SK-N-SH treated with all-trans-retinoic acid at 6 μM for 48 hours (cell line): ENCODE results near the gene CHSY1.

ENCODE experiments used
- ATAC-seq: fragments of 200-7000 bp; cut with Tn5 transposase; 3 replicates; pipeline ENCODE4 v1.9.1; 2020; ENCODE audit warnings: mild to moderate bottlenecking, moderate library complexity
- ARNTL ChIP-seq: fragments of 450-650 bp; formaldehyde crosslinking; IDR thresholded peaks from 2 replicates; pipeline ENCODE4 v1.5.0; 2020; ENCODE audit warnings: low read depth, mild to moderate bottlenecking, moderate library complexity, borderline replicate concordance
- CSDC2 ChIP-seq: fragments of 250-450 bp; sonication (Bioruptor Pico); IDR thresholded peaks from 2 replicates; pipeline ENCODE4 v1.5.0; 2020; ENCODE audit warnings: mild to moderate bottlenecking, moderate library complexity
- CSRNP3 ChIP-seq: fragments of 250-450 bp; sonication (Bioruptor Pico); IDR thresholded peaks from 2 replicates; pipeline ENCODE4 v1.5.1; 2021; ENCODE audit warnings: mild to moderate bottlenecking, moderate library complexity
- GLIS3 ChIP-seq: fragments of 250-450 bp; sonication (Bioruptor Pico); IDR thresholded peaks from 2 replicates; pipeline ENCODE4 v1.5.0; 2020; ENCODE audit warnings: mild to moderate bottlenecking, moderate library complexity
- ISL1 ChIP-seq: fragments of 250-450 bp; sonication (Bioruptor Pico); IDR thresholded peaks from 2 replicates; pipeline ENCODE4 v2.1.2; 2022; ENCODE audit warnings: mild to moderate bottlenecking, moderate library complexity
- OSR1 ChIP-seq: fragments of 250-450 bp; sonication (Bioruptor Pico); IDR thresholded peaks from 2 replicates; pipeline ENCODE4 v1.8.0; 2022; ENCODE audit warnings: moderate library complexity, mild to moderate bottlenecking, inconsistent platforms
- POU6F1 ChIP-seq: fragments of 250-450 bp; sonication (Bioruptor Pico); IDR thresholded peaks from 2 replicates; pipeline ENCODE4 v1.8.0; 2021; ENCODE audit warnings: low read depth, mild to moderate bottlenecking, moderate library complexity, borderline replicate concordance
- PPARA ChIP-seq: fragments of 250-450 bp; sonication (Bioruptor Pico); IDR thresholded peaks from 2 replicates; pipeline ENCODE4 v1.5.0; 2020; ENCODE audit warnings: mild to moderate bottlenecking, borderline replicate concordance
- RARB ChIP-seq: fragments of 250-450 bp; sonication (Bioruptor Pico); IDR thresholded peaks from 2 replicates; pipeline ENCODE4 v1.8.0; 2021; ENCODE audit warnings: mild to moderate bottlenecking, moderate library complexity
- SNAI2 ChIP-seq: fragments of 250-450 bp; sonication (Bioruptor Pico); IDR thresholded peaks from 2 replicates; pipeline ENCODE4 v1.5.0; 2020; ENCODE audit warnings: mild to moderate bottlenecking, moderate library complexity
- TCF4 ChIP-seq: fragments of 250-450 bp; sonication (Bioruptor Pico); IDR thresholded peaks from 2 replicates; pipeline ENCODE4 v1.8.0; 2021; ENCODE audit warnings: mild to moderate bottlenecking, moderate library complexity, borderline replicate concordance
- TOX ChIP-seq: fragments of 250-450 bp; sonication (Bioruptor Pico); IDR thresholded peaks from 2 replicates; pipeline ENCODE4 v1.8.0; 2021; ENCODE audit warnings: mild to moderate bottlenecking, moderate library complexity, borderline replicate concordance
- ZC3H10 ChIP-seq: fragments of 250-450 bp; sonication (Bioruptor Pico); IDR thresholded peaks from 2 replicates; pipeline ENCODE4 v1.5.1; 2021; ENCODE audit warnings: mild to moderate bottlenecking, moderate library complexity
- ZFP3 ChIP-seq: fragments of 250-450 bp; sonication (Bioruptor Pico); IDR thresholded peaks from 2 replicates; pipeline ENCODE4 v1.5.0; 2020; ENCODE audit warnings: mild to moderate bottlenecking, moderate library complexity
- ZFP30 ChIP-seq: fragments of 450-650 bp; formaldehyde crosslinking; IDR thresholded peaks from 2 replicates; pipeline ENCODE4 v1.5.0; 2022; ENCODE audit warnings: mild to moderate bottlenecking, moderate library complexity
- ZNF565 ChIP-seq: fragments of 450-650 bp; formaldehyde crosslinking; conservative IDR thresholded peaks from 2 replicates; pipeline ENCODE4 v1.5.0; 2020; ENCODE audit warnings: low read depth, mild to moderate bottlenecking, moderate library complexity
- ZNF70 ChIP-seq: fragments of 450-650 bp; formaldehyde crosslinking; IDR thresholded peaks from 2 replicates; pipeline ENCODE4 v1.5.0; 2020; ENCODE audit warnings: mild to moderate bottlenecking, moderate library complexity
- ZNF8 ChIP-seq: fragments of 450-650 bp; formaldehyde crosslinking; IDR thresholded peaks from 2 replicates; pipeline ENCODE4 v1.5.0; 2020; ENCODE audit warnings: mild to moderate bottlenecking, moderate library complexity
- TF ChIP-seq, protein P1 (sequence below): fragments of 250-450 bp; sonication (Bioruptor Pico); IDR thresholded peaks from 2 replicates; pipeline ENCODE4 v1.5.0; 2020; ENCODE audit warnings: mild to moderate bottlenecking, moderate library complexity
- TF ChIP-seq, protein P2 (sequence below): fragments of 250-450 bp; sonication (Bioruptor Pico); IDR thresholded peaks from 2 replicates; pipeline ENCODE4 v1.8.0; 2020; ENCODE audit warnings: mild to moderate bottlenecking, moderate library complexity, borderline replicate concordance
- TF ChIP-seq, protein P3 (sequence below): fragments of 250-450 bp; sonication (Bioruptor Pico); IDR thresholded peaks from 2 replicates; pipeline ENCODE4 v1.5.1; 2020; ENCODE audit warnings: low read depth, mild to moderate bottlenecking, moderate library complexity

CHSY1 gene

DNA sequence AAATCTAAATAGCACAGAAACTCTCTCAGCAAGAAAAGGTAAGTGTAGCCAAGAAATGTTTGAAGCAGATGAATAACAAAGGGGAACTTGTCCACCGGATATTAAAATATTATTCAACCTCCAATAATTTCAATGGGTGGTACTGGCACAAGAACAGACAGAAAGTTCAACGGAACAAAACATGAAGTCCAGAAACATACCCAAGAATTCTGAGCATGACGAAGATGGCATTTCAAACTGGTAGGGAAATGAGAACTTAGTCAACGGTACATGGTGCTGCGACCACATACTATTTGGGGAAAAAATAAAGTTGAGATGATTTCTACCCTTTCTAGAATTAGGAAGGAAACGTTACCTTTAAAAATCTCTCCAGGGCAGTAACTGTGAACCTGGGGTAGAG is 5.5 kb downstream of the CHSY1 start:
- no peak for ATAC-seq

DNA sequence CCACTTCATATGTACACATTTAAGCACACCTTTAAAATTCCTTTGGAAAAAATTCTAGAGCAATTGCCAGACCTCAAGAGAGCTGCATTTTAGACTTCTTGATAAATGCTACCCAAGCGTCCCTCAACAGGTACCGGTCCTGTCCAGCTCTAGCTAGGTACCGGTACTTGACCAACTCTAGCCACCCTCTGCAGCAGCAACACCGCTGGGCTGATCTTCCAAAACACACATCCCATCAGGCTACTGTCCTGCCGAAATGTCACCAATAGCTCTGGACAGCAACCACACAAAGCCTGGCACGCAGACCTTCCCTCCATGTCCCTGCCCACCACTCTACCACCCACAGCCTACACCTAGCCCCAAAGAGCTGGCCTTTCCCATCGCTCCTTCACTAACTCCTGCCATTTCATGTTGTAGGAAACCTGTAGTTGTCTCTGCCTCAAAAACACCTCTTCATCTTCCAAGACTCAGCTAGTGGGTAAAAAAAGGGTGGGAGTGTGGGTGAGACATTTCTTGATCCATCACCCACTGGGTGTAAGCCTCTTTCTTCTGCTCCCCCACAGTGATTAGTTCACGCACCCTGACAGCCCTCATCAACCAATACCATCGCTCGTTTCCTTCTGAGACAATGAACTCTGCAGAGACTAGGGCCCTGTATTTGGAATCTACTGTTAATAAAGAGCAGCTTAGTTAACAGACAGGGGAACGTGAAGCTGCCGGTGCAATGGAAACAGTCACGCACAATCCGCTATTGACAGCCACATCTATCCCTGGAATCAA is 6.8 kb downstream of the CHSY1 start:
- no peak for ATAC-seq

More for the DNA sequence above, 5.5 kb downstream of the CHSY1 start:
- TF ChIP-seq, protein P1, sequence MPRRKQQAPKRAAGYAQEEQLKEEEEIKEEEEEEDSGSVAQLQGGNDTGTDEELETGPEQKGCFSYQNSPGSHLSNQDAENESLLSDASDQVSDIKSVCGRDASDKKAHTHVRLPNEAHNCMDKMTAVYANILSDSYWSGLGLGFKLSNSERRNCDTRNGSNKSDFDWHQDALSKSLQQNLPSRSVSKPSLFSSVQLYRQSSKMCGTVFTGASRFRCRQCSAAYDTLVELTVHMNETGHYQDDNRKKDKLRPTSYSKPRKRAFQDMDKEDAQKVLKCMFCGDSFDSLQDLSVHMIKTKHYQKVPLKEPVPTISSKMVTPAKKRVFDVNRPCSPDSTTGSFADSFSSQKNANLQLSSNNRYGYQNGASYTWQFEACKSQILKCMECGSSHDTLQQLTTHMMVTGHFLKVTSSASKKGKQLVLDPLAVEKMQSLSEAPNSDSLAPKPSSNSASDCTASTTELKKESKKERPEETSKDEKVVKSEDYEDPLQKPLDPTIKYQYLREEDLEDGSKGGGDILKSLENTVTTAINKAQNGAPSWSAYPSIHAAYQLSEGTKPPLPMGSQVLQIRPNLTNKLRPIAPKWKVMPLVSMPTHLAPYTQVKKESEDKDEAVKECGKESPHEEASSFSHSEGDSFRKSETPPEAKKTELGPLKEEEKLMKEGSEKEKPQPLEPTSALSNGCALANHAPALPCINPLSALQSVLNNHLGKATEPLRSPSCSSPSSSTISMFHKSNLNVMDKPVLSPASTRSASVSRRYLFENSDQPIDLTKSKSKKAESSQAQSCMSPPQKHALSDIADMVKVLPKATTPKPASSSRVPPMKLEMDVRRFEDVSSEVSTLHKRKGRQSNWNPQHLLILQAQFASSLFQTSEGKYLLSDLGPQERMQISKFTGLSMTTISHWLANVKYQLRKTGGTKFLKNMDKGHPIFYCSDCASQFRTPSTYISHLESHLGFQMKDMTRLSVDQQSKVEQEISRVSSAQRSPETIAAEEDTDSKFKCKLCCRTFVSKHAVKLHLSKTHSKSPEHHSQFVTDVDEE (CRISPR knock-in tag), result no peak
- TF ChIP-seq ISL1 (CRISPR knock-in tag), result no peak
- no peak for TF ChIP-seq ZC3H10 (CRISPR knock-in tag)
- TF ChIP-seq ARNTL (CRISPR knock-in tag), result no peak
- TF ChIP-seq, protein P2, sequence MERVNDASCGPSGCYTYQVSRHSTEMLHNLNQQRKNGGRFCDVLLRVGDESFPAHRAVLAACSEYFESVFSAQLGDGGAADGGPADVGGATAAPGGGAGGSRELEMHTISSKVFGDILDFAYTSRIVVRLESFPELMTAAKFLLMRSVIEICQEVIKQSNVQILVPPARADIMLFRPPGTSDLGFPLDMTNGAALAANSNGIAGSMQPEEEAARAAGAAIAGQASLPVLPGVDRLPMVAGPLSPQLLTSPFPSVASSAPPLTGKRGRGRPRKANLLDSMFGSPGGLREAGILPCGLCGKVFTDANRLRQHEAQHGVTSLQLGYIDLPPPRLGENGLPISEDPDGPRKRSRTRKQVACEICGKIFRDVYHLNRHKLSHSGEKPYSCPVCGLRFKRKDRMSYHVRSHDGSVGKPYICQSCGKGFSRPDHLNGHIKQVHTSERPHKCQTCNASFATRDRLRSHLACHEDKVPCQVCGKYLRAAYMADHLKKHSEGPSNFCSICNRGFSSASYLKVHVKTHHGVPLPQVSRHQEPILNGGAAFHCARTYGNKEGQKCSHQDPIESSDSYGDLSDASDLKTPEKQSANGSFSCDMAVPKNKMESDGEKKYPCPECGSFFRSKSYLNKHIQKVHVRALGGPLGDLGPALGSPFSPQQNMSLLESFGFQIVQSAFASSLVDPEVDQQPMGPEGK (CRISPR knock-in tag), result no peak
- TF ChIP-seq PPARA (CRISPR knock-in tag), result no peak
- TF ChIP-seq, all 23 proteins: peak for 0

More for the DNA sequence above, 6.8 kb downstream of the CHSY1 start:
- TF ChIP-seq TOX (CRISPR knock-in tag) (no peak), ZFP3 (CRISPR knock-in tag) (no peak), ZNF8 (no peak), ZC3H10 (CRISPR knock-in tag) (no peak), CSDC2 (no peak), PPARA (CRISPR knock-in tag) (no peak), ZNF70 (CRISPR knock-in tag) (no peak), POU6F1 (no peak), CSRNP3 (CRISPR knock-in tag) (no peak), ARNTL (CRISPR knock-in tag) (no peak), SNAI2 (CRISPR knock-in tag) (no peak), TCF4 (CRISPR knock-in tag) (no peak), GLIS3 (no peak), OSR1 (CRISPR knock-in tag) (no peak), RARB (CRISPR knock-in tag) (no peak), ZFP30 (CRISPR knock-in tag) (no peak), ZNF565 (no peak)
- TF ChIP-seq, protein P3, sequence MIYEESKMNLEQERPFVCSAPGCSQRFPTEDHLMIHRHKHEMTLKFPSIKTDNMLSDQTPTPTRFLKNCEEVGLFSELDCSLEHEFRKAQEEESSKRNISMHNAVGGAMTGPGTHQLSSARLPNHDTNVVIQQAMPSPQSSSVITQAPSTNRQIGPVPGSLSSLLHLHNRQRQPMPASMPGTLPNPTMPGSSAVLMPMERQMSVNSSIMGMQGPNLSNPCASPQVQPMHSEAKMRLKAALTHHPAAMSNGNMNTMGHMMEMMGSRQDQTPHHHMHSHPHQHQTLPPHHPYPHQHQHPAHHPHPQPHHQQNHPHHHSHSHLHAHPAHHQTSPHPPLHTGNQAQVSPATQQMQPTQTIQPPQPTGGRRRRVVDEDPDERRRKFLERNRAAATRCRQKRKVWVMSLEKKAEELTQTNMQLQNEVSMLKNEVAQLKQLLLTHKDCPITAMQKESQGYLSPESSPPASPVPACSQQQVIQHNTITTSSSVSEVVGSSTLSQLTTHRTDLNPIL, result no peak
- TF ChIP-seq, protein P2 (CRISPR knock-in tag), result no peak
